ENCODE data around the gene TTC14.

GRCh38 chr3:180615954-180616353 lies 14.0 kb downstream of the TTC14 start:
- no peak for TF ChIP-seq POLR2AphosphoS5 (IDR thresholded peaks at IDR 0.05)
- no peak for TF ChIP-seq CTCF (IDR thresholded peaks at IDR 0.05; ENCODE audit: poor library complexity, severe bottlenecking)
- no peak for TF ChIP-seq EP300 (conservative IDR thresholded peaks at IDR 0.05; ENCODE audit: poor library complexity, severe bottlenecking)
- no peak for TF ChIP-seq TAF1 (IDR thresholded peaks at IDR 0.05; ENCODE audit: low read depth)
- no peak for TF ChIP-seq REST (IDR thresholded peaks at IDR 0.05; ENCODE audit: borderline replicate concordance)
- TF ChIP-seq RAD21 (conservative IDR thresholded peaks at IDR 0.05): no peak
- TF ChIP-seq EZH2 (IDR thresholded peaks at IDR 0.05; ENCODE audit: borderline replicate concordance, insufficient read depth, low read length, poor library complexity, severe bottlenecking): no peak
